Measurements from ENCODE around the gene CREB5.
"Not testable (repeated sequence)": the region's sequence is repeated elsewhere in the genome, so short reads cannot be mapped to it uniquely, and the experiment has no call there.

CREB5 gene

DNA sequence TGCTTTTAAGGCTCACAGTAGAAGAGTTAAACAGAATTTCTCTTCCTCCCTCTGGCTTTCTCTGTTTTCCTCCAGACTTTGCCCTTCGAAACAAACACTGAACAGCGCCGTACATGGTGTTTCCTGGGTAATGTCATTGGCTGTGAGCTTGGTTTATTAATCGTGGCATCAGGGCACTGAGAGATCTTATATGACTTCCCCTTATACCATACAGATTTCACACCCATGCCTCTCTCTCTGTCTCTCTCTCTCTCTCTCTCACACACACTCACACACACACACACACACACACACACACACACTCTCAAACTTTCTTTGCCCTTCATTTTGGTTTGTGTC lies 195.5 kb downstream of the CREB5 start:
- H3K27ac ChIP-seq (ENCODE audit: low read depth, low read length, severe bottlenecking) = no peak overlapping the region
- no peak overlapping the region for H3K4me3 ChIP-seq (ENCODE audit: extremely low read depth, insufficient read depth, low read length, poor library complexity, severe bottlenecking)
- H3K4me1 ChIP-seq (ENCODE audit: control insufficient read depth, insufficient read depth, low read length, poor library complexity, severe bottlenecking) = no peaks in the 10 kb centered on the region
- no CpG with 5 or more reads among the region's 4 CpGs for WGBS, 2 experiments (ENCODE audit: insufficient coverage in 2 of 2)
- H3K36me3 ChIP-seq (ENCODE audit: control insufficient read depth, insufficient read depth, low read length) = no peaks in the 10 kb centered on the region
- H3K9me3 ChIP-seq (ENCODE audit: control insufficient read depth, low read length) = no peaks in the 10 kb centered on the region

DNA sequence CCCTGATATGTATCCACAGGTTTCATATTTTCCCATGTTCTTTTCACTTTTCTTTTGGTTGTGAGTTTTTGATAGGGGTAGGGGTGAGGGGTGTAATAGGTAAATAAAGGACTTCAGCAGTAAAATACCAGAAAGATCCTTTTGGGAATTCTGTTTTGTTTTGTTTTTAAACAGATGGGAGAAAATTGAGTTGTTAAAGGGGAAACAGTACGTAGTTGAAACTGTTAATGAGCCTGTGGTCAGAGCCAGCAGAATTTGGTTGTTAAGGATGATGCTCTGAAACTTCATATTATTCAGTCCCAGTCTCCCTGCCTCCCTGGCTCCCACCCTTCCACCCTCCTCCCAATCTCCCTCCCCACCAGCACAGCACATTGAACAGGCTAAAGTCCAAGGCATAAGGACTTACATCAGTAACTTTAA lies 195.9 kb downstream of the CREB5 start:
- WGBS, 2 experiments (ENCODE audit: insufficient coverage in 2 of 2) = 100% methylated on average over 1 of the region's 1 CpG; no CpG with 5 or more reads in 1 of the 2 experiments
- Histone ChIP-seq H3K4me1 (ENCODE audit: control insufficient read depth, insufficient read depth, low read length, poor library complexity, severe bottlenecking) (no peaks in the 10 kb centered on the region), H3K4me3 (ENCODE audit: extremely low read depth, insufficient read depth, low read length, poor library complexity, severe bottlenecking) (no peak overlapping the region), H3K9me3 (ENCODE audit: control insufficient read depth, low read length) (no peaks in the 10 kb centered on the region), H3K36me3 (ENCODE audit: control insufficient read depth, insufficient read depth, low read length) (no peaks in the 10 kb centered on the region), H3K27ac (ENCODE audit: low read depth, low read length, severe bottlenecking) (no peak overlapping the region)

GRCh38 chr7:28608731-28609130 lies 196.4 kb downstream of the CREB5 start:
- no peaks in the 10 kb centered on the region for H3K36me3 ChIP-seq (ENCODE audit: control insufficient read depth, insufficient read depth, low read length)
- H3K9me3 ChIP-seq (ENCODE audit: control insufficient read depth, low read length) = no peaks in the 10 kb centered on the region
- H3K4me1 ChIP-seq (ENCODE audit: control insufficient read depth, insufficient read depth, low read length, poor library complexity, severe bottlenecking) = no peaks in the 10 kb centered on the region
- H3K4me3 ChIP-seq (ENCODE audit: extremely low read depth, insufficient read depth, low read length, poor library complexity, severe bottlenecking) = no peak overlapping the region
- H3K27ac ChIP-seq (ENCODE audit: low read depth, low read length, severe bottlenecking) = no peak overlapping the region
- WGBS, 2 experiments (ENCODE audit: insufficient coverage in 2 of 2) = 100% methylated on average over 2 of the region's 3 CpGs; no CpG with 5 or more reads in 1 of the 2 experiments

DNA sequence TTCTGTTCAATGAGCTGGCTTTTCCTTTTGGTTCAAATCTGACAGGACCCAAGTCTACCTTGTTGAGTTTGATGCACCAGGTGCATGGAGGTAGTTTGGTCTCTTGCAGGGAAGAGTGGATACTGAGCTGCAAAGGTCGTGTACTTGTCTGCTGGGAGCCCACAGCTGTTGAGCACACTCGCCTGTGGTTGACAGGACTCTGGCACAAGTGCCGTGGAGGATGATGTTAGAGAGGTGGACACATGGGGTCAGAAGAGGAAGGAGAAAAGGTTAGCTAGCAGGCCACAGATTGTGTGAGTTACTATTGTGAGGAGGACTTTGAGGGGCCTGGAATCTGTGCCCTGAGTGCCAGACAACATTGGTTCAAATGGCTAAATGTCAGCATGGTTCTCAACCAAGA lies 197.3 kb downstream of the CREB5 start:
- H3K4me1 ChIP-seq (ENCODE audit: control insufficient read depth, insufficient read depth, low read length, poor library complexity, severe bottlenecking) = no peaks in the 10 kb centered on the region
- 75 to 81% methylated on average over 3 of the region's 3 CpGs for WGBS, 2 experiments (ENCODE audit: insufficient coverage in 2 of 2)

DNA sequence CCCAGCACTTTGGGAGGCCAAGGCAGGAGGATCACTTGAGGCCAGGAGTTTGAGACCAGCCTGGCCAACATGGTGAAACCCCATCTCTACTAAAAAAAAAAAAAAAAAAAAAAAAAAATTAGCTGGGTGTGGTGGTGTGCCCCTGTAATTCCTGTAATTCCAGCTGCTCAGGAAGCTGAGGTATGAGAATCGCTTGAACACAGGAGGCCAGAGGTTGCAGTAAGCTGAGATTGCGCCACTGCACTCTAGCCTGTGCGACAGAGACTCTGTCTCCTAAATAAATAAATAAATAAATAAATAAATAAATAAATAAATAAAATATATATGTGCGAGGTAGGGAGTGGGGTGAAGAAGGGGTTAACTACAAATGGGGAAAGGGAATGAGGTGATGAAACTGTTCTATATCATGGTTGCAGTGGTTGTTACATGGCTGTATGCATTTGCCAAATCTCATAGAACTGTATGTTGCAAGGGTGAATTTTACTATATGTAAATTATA lies 199.1 kb downstream of the CREB5 start:
- not testable (repeated sequence) for H3K9me3 ChIP-seq (ENCODE audit: control insufficient read depth, low read length); H3K4me1 ChIP-seq (ENCODE audit: control insufficient read depth, insufficient read depth, low read length, poor library complexity, severe bottlenecking); H3K4me3 ChIP-seq (ENCODE audit: extremely low read depth, insufficient read depth, low read length, poor library complexity, severe bottlenecking); H3K36me3 ChIP-seq (ENCODE audit: control insufficient read depth, insufficient read depth, low read length); H3K27ac ChIP-seq (ENCODE audit: low read depth, low read length, severe bottlenecking)
- WGBS, 2 experiments (ENCODE audit: insufficient coverage in 2 of 2) = 85% methylated on average over 2 of the region's 4 CpGs; no CpG with 5 or more reads in 1 of the 2 experiments

More for the DNA sequence above, 197.3 kb downstream of the CREB5 start:
- Histone ChIP-seq H3K27ac (ENCODE audit: low read depth, low read length, severe bottlenecking) (no peak overlapping the region), H3K4me3 (ENCODE audit: extremely low read depth, insufficient read depth, low read length, poor library complexity, severe bottlenecking) (no peak overlapping the region), H3K36me3 (ENCODE audit: control insufficient read depth, insufficient read depth, low read length) (no peaks in the 10 kb centered on the region), H3K9me3 (ENCODE audit: control insufficient read depth, low read length) (no peaks in the 10 kb centered on the region)

- 89 to 100% methylated on average over 4 to 6 of the region's 6 CpGs for WGBS, 2 experiments (ENCODE audit: insufficient coverage in 2 of 2)
- H3K4me1 ChIP-seq (ENCODE audit: control insufficient read depth, insufficient read depth, low read length, poor library complexity, severe bottlenecking) = no peaks in the 10 kb centered on the region
- H3K36me3 ChIP-seq (ENCODE audit: control insufficient read depth, insufficient read depth, low read length) = no peaks in the 10 kb centered on the region
- H3K4me3 ChIP-seq (ENCODE audit: extremely low read depth, insufficient read depth, low read length, poor library complexity, severe bottlenecking) = no peak overlapping the region
- no peak overlapping the region for H3K27ac ChIP-seq (ENCODE audit: low read depth, low read length, severe bottlenecking)
- H3K9me3 ChIP-seq (ENCODE audit: control insufficient read depth, low read length) = no peaks in the 10 kb centered on the region
Measured at GRCh38 chr7:28613262-28613661, 200.9 kb downstream of the CREB5 start.

- 69 to 81% methylated on average over 3 to 4 of the region's 4 CpGs for WGBS, 2 experiments (ENCODE audit: insufficient coverage in 2 of 2)
- Histone ChIP-seq H3K4me1 (ENCODE audit: control insufficient read depth, insufficient read depth, low read length, poor library complexity, severe bottlenecking) (no peaks in the 10 kb centered on the region), H3K27ac (ENCODE audit: low read depth, low read length, severe bottlenecking) (no peak overlapping the region), H3K4me3 (ENCODE audit: extremely low read depth, insufficient read depth, low read length, poor library complexity, severe bottlenecking) (no peak overlapping the region), H3K36me3 (ENCODE audit: control insufficient read depth, insufficient read depth, low read length) (no peaks in the 10 kb centered on the region), H3K9me3 (ENCODE audit: control insufficient read depth, low read length) (no peaks in the 10 kb centered on the region)
Measured at GRCh38 chr7:28615091-28615490, 202.8 kb downstream of the CREB5 start.

DNA sequence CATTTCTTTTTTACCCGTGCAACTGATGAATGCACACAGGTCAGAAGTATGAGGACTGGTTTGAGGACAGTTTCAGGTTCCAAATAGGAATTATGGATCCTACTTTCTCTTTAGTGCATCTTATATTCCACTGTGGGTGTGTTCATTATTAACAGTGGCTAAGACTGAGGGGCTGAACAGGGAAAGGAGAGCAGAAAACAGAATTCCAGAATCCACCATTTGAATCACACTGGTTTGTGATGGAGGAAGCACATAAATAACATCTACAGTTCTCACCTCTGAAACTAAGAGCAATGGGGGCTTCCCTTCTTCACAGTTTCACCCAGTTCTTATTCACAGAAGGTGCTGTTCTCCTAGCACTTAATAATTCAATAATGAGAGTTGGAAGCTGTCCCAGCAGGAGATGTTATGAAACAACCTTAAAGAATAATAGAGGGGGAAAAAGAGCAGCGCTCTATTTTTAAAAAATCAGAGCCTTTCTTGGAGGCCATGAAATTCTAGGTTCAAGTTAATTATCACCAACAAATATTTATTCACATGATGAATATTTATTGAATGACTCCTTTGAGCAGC lies 205.1 kb downstream of the CREB5 start:
- Histone ChIP-seq H3K4me1 (ENCODE audit: control insufficient read depth, insufficient read depth, low read length, poor library complexity, severe bottlenecking) (no peaks in the 10 kb centered on the region), H3K4me3 (ENCODE audit: extremely low read depth, insufficient read depth, low read length, poor library complexity, severe bottlenecking) (no peak overlapping the region), H3K9me3 (ENCODE audit: control insufficient read depth, low read length) (no peaks in the 10 kb centered on the region), H3K36me3 (ENCODE audit: control insufficient read depth, insufficient read depth, low read length) (no peaks in the 10 kb centered on the region), H3K27ac (ENCODE audit: low read depth, low read length, severe bottlenecking) (no peak overlapping the region)
- no CpG with 5 or more reads among the region's 2 CpGs for WGBS, 2 experiments (ENCODE audit: insufficient coverage in 2 of 2)

GRCh38 chr7:28618383-28618782 lies 206.1 kb downstream of the CREB5 start:
- H3K9me3 ChIP-seq (ENCODE audit: control insufficient read depth, low read length) = no peaks in the 10 kb centered on the region
- H3K36me3 ChIP-seq (ENCODE audit: control insufficient read depth, insufficient read depth, low read length) = no peaks in the 10 kb centered on the region
- no peak overlapping the region for H3K4me3 ChIP-seq (ENCODE audit: extremely low read depth, insufficient read depth, low read length, poor library complexity, severe bottlenecking)
- 94 to 100% methylated on average over 2 to 3 of the region's 3 CpGs for WGBS, 2 experiments (ENCODE audit: insufficient coverage in 2 of 2)
- H3K27ac ChIP-seq (ENCODE audit: low read depth, low read length, severe bottlenecking) = no peak overlapping the region
- no peaks in the 10 kb centered on the region for H3K4me1 ChIP-seq (ENCODE audit: control insufficient read depth, insufficient read depth, low read length, poor library complexity, severe bottlenecking)

DNA sequence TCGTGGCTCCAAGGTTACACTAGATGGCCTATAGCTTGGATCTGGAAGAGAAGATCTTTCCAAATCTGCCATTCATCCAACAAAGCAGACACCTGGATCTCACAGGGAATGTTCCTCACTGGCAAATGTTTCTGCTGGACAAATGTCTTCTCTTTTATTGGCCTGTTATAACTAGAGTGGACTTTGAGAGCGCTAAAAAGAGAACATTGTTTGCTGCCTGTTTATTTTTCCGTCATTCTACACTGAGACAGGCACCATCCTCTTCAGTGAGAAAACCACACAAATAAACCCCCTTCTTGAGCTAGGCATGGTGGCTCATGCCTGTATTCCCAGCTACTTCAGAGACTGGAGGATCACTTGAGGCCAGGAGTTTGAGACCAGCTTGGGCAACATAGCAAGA lies 206.9 kb downstream of the CREB5 start:
- no peak overlapping the region for H3K4me3 ChIP-seq (ENCODE audit: extremely low read depth, insufficient read depth, low read length, poor library complexity, severe bottlenecking)
- H3K9me3 ChIP-seq (ENCODE audit: control insufficient read depth, low read length) = no peaks in the 10 kb centered on the region
- H3K4me1 ChIP-seq (ENCODE audit: control insufficient read depth, insufficient read depth, low read length, poor library complexity, severe bottlenecking) = no peaks in the 10 kb centered on the region
- no peaks in the 10 kb centered on the region for H3K36me3 ChIP-seq (ENCODE audit: control insufficient read depth, insufficient read depth, low read length)
- H3K27ac ChIP-seq (ENCODE audit: low read depth, low read length, severe bottlenecking) = no peak overlapping the region
- whole genome bisulfite sequencing, 2 experiments (ENCODE audit: insufficient coverage in 2 of 2) = 90 to 100% methylated on average over 1 to 2 of the region's 3 CpGs

- Histone ChIP-seq H3K36me3 (ENCODE audit: control insufficient read depth, insufficient read depth, low read length) (no peaks in the 10 kb centered on the region), H3K27ac (ENCODE audit: low read depth, low read length, severe bottlenecking) (no peak overlapping the region), H3K4me1 (ENCODE audit: control insufficient read depth, insufficient read depth, low read length, poor library complexity, severe bottlenecking) (no peaks in the 10 kb centered on the region), H3K4me3 (ENCODE audit: extremely low read depth, insufficient read depth, low read length, poor library complexity, severe bottlenecking) (no peak overlapping the region), H3K9me3 (ENCODE audit: control insufficient read depth, low read length) (no peaks in the 10 kb centered on the region)
- 75 to 87% methylated on average over 2 to 3 of the region's 6 CpGs for WGBS, 2 experiments (ENCODE audit: insufficient coverage in 2 of 2)
Measured at GRCh38 chr7:28621369-28621841, 209.1 kb downstream of the CREB5 start.
